ENCODE data around the gene RALGPS1. TPM values are rescaled to one million over a fixed set of nuclear protein-coding genes. Genes with fewer than 3 reads are reported as not detected.
A peak's percentile ranks its signal among the peaks of the same experiment; 100 is the strongest.

The RALGPS1 gene
- total RNA-seq, 1 donor from 2014 or later = 15.2 TPM

DNA sequence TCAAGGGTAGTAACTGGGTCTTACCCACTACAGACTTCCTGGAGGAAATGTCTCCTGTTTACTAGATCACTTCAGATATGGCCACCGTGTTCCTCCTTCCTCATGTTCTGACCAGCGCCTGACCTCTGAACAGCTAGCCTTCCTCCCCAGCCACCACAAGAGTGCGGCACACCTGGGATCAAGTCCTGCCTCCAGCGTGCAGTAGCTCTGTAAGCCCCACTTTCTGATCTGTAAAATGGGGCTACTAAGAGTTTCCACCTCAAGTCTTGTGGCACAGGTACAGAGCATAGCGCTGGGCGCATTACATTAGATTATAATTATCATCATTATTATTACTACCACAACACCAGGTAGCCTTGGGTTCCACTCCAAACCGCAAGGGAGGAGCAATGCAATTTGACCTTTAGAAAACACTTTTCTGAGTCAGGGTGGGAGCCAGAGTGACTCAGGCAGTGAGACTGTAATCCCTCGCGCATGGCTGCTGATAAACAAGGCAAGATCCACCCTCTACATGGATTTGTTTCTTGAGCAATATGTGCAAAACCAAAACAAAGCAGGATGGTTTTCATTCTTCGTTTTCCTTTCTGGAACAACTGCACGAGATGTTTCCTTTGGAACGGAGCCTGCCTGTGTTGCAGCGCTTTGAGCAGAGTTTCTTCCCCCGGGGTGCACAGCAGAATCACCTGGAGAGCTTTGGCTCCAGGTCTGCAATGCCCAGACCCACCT is 272.8 kb downstream of the RALGPS1 start:
- intact Hi-C loops (cut with DNase I) = loop anchor here (2.0 to 5.0 kb wide), 2 partner anchors 65 to 150 kb away; partner anchors contain the start of gene ANGPTL2
- no peak for DNase-seq (ENCODE audit: extremely low spot score in 2 of 2)
- H3K36me3 ChIP-seq = no peaks in the 10 kb centered on the region
- no peaks in the 10 kb centered on the region for H3K9me3 ChIP-seq
- H3K27me3 ChIP-seq = no peaks in the 10 kb centered on the region
- H3K4me3 ChIP-seq = no peak overlapping the region
- H3K4me1 ChIP-seq = peaks cover 50% of the 10 kb centered on the region
- peak; percentile 72 to 99 for TF ChIP-seq POLR2AphosphoS5 (IDR thresholded peaks at IDR 0.05; ENCODE audit: insufficient read depth in 1 of 2, low read depth in 1 of 2)
- TF ChIP-seq POLR2A (IDR thresholded peaks at IDR 0.05) = no peak
- TF ChIP-seq, protein P1, sequence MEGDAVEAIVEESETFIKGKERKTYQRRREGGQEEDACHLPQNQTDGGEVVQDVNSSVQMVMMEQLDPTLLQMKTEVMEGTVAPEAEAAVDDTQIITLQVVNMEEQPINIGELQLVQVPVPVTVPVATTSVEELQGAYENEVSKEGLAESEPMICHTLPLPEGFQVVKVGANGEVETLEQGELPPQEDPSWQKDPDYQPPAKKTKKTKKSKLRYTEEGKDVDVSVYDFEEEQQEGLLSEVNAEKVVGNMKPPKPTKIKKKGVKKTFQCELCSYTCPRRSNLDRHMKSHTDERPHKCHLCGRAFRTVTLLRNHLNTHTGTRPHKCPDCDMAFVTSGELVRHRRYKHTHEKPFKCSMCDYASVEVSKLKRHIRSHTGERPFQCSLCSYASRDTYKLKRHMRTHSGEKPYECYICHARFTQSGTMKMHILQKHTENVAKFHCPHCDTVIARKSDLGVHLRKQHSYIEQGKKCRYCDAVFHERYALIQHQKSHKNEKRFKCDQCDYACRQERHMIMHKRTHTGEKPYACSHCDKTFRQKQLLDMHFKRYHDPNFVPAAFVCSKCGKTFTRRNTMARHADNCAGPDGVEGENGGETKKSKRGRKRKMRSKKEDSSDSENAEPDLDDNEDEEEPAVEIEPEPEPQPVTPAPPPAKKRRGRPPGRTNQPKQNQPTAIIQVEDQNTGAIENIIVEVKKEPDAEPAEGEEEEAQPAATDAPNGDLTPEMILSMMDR (IDR thresholded peaks at IDR 0.05) = peak in 1 of 3 experiments; percentile 6
- H3K27ac ChIP-seq = peak overlapping the region; percentile 90

DNA sequence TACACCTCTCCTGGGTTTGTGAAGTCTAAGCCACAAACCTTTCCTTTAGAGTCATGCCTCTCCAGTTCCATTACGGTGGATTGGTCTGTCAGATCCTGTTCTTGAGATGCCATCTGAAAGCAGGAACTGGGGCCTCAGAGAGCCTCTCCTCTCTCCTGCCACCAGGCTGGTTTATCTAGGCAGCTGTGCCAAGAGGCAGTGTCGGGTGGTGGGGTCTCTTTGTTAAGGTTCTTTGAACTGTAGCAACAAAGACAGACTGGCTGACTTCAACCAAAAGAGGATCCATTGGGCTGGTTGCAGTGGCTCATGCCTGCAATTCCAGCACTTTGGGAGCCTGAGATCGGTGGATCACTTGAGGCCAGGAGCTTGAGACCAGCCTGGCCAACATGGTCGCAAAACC is 273.8 kb downstream of the RALGPS1 start:
- intact Hi-C loops (cut with DNase I) = loop anchor here (5.0 kb wide), 1 partner anchor 151 kb away; no protein-coding TSS in a partner anchor
- H3K27me3 ChIP-seq = no peaks in the 10 kb centered on the region
- TF ChIP-seq POLR2A (IDR thresholded peaks at IDR 0.05) (no peak), POLR2AphosphoS5 (IDR thresholded peaks at IDR 0.05; ENCODE audit: insufficient read depth in 1 of 2, low read depth in 1 of 2) (no peak)
- TF ChIP-seq, protein P1 (IDR thresholded peaks at IDR 0.05) = no peak
- no peaks in the 10 kb centered on the region for H3K36me3 ChIP-seq
- H3K9me3 ChIP-seq = no peaks in the 10 kb centered on the region
- H3K4me3 ChIP-seq = no peak overlapping the region
- H3K27ac ChIP-seq = peak overlapping the region; percentile 90
- peaks cover 50% of the 10 kb centered on the region for H3K4me1 ChIP-seq
- DNase-seq (ENCODE audit: extremely low spot score in 2 of 2) = no peak

- Histone ChIP-seq H3K4me3 (no peak overlapping the region), H3K9me3 (no peaks in the 10 kb centered on the region), H3K4me1 (peaks cover 40% of the 10 kb centered on the region), H3K27me3 (no peaks in the 10 kb centered on the region), H3K27ac (peak overlapping the region; percentile 90), H3K36me3 (no peaks in the 10 kb centered on the region)
- intact Hi-C loops (cut with DNase I) = loop anchor here (5.0 kb wide), 1 partner anchor 152 kb away; no protein-coding TSS in a partner anchor
- TF ChIP-seq POLR2AphosphoS5 (IDR thresholded peaks at IDR 0.05; ENCODE audit: insufficient read depth in 1 of 2, low read depth in 1 of 2) = no peak
- DNase-seq (ENCODE audit: extremely low spot score in 2 of 2) = no peak
Observed at GRCh38 chr9:127189628-127190027, 275.0 kb downstream of the RALGPS1 start.

DNA sequence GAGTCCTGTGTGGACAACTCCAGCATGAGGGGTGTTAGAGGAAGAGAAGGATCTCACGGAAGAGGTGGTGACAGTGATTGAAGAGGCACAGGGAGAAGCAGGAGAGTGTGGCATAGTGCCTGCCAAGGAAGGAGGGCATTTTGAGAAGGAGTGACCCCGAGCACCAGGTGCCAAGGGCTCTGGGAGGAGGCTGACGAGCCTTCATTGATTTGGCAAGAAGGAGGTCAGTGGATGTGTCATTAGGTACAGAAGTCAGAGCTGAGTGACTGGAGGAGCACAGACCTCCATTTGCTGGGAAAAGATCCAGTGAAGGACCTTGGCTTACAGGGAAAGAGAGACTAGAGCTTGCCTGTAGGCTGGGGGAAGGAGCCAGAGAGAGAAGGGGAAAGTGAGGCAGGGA is 278.2 kb downstream of the RALGPS1 start:
- Histone ChIP-seq H3K27me3 (no peaks in the 10 kb centered on the region), H3K4me3 (no peak overlapping the region), H3K9me3 (no peaks in the 10 kb centered on the region), H3K27ac (no peak overlapping the region), H3K4me1 (peaks cover 28% of the 10 kb centered on the region), H3K36me3 (no peaks in the 10 kb centered on the region)
- TF ChIP-seq POLR2A (IDR thresholded peaks at IDR 0.05) (no peak), POLR2AphosphoS5 (IDR thresholded peaks at IDR 0.05; ENCODE audit: insufficient read depth in 1 of 2, low read depth in 1 of 2) (no peak)
- TF ChIP-seq, protein P1 (IDR thresholded peaks at IDR 0.05) = no peak
- intact Hi-C loops (cut with DNase I) = no loop called here
- no peak for DNase-seq (ENCODE audit: extremely low spot score in 2 of 2)

GRCh38 chr9:127193483-127193882 is 278.9 kb downstream of the RALGPS1 start:
- Histone ChIP-seq H3K36me3 (no peaks in the 10 kb centered on the region), H3K27ac (no peak overlapping the region), H3K4me1 (peaks cover 28% of the 10 kb centered on the region), H3K4me3 (no peak overlapping the region), H3K9me3 (no peaks in the 10 kb centered on the region), H3K27me3 (no peaks in the 10 kb centered on the region)
- DNase-seq (ENCODE audit: extremely low spot score in 2 of 2) = no peak
- intact Hi-C loops (cut with DNase I) = no loop called here
- TF ChIP-seq, protein P1 (IDR thresholded peaks at IDR 0.05) = no peak
- TF ChIP-seq POLR2AphosphoS5 (IDR thresholded peaks at IDR 0.05; ENCODE audit: insufficient read depth in 1 of 2, low read depth in 1 of 2) = no peak

Data from vagina (tissue), 2 donors.